SH-SY5Y (cell line): ENCODE data around the gene RNF103.

Experiments used
- GATA2 ChIP-seq: IDR thresholded peaks from 2 replicates; pipeline ENCODE4 v1.6.1; 2011; ENCODE audit warnings: mild to moderate bottlenecking, low read depth, low read length
- GATA3 ChIP-seq: IDR thresholded peaks from 2 replicates; pipeline ENCODE4 v1.6.1; 2011; ENCODE audit warnings: low read depth, mild to moderate bottlenecking, low read length, moderate library complexity

DNA sequence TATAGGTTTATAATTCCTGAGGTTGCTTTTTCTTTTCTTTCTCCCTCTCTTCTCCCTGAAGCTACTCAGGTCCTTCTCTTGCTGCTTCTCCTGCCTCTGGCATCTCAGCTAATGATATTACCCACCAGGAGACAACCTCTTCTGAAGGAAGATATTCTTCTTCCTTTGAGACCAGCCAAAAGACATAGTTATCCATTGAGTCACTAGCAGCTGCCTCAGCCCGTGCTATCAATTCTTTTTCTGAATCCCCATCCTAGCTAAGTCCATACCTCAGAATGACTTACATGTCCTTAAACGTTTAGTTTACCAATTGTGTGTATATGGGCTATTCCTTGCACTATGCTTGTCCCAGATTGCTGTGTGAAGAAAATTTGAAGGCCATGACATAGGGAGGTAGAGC, 25.0 kb upstream of the RNF103 start:
- no peak for TF ChIP-seq GATA2
- no peak for TF ChIP-seq GATA3
